HG02852 (cell line): ENCODE data around the gene UGT1A10.
"Not testable (repeated sequence)": the region's sequence is repeated elsewhere in the genome, so short reads cannot be mapped to it uniquely, and the experiment has no call there.

ENCODE experiments used
- ATAC-seq: cut with Tn5 transposase; IDR thresholded peaks from one replicate; pipeline ENCODE4 v1.9.1; 2021; ENCODE audit warnings: mild to moderate bottlenecking, moderate library complexity; ENCODE audit not compliant: unreplicated experiment

Gene UGT1A10

DNA sequence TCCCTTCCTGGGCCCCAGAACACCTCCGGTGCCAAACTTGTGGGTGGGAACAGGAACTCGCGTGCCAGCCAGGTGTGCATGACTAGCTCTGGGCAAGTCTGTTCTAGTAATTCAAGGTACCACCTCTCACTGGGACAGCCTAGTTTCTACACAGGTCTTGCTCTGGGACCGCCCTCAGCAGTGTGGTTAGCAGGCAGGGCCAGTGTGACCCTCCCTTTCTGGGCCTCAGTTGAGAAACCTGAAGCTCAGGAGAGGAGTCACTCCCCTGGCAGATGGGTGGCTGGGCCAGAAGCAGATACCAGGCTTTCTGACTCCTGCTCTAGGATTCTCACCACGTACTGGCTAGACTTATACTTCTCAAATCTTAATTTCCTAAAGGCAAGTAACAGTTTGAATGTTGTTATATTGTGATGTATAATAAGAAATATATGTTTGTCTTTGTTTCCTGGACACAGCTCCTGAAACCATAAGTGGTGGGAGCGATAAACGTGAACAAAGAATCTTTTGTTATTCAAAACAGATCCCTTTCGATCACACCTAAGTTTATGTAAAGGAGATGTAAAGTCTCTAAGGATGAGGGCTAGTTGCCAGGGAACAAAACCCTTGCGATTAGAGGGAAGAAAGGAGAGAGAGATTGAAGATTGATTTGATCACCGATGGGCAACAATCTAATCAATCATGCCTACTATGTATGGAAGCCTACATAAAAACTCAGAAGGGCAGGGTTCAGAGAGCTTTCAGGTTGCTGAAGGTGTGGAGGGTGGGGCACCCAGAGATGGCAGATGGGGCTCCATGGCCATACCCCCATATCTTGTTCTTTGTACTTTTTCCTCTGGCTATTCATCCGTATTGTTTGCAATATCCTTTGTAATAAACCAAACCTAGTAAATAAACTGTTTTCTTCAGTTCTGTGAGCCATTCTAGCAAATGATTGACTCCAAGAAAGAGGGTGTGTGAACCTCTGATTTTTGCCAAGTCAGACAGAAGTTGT is 55.5 kb downstream of the UGT1A10 start:
- ATAC-seq = no peak

DNA sequence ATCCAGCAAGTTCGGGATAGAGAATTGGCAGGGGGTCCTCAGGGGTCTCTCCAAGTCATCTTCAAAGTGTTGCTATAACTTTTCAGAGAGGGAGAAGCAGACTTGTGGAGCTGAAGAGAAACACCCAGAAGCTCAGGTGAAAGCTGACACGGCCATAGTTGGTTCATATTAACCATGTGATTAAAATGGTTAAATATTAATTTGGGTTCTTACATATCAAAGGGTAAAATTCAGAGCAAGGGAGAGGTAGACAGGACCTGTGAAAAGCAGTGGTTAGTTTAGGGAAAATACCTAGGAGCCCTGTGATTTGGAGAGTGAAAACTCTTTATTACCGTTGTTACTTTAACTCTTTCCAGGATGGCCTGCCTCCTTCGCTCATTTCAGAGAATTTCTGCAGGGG is 56.4 kb downstream of the UGT1A10 start, which contains the start of gene UGT1A6:
TSS of gene UGT1A6 (plus strand) at position 243 of the 400 bp plus-strand sequence. CDS start at position 358, 115 bp downstream.
- ATAC-seq = no peak

DNA sequence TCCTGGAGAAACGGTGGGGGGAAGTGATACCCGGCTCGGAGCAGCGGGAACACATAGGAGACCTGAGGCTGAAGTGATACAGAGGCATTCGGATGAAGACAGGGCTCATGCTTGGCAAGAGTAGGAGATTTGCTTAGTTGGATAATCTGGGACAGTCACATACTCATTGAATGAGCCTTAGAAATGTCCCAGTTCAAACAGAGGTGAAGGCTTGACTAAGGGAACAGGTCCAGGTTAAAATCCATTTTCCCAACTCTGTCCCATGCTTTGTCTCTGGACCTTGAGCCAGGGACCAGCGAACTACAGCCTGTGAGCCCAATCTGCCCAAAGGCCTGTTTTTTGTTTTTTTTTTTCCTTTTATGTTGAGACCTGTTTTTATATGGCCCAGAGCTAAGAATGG is 57.7 kb downstream of the UGT1A10 start:
- no peak for ATAC-seq

DNA sequence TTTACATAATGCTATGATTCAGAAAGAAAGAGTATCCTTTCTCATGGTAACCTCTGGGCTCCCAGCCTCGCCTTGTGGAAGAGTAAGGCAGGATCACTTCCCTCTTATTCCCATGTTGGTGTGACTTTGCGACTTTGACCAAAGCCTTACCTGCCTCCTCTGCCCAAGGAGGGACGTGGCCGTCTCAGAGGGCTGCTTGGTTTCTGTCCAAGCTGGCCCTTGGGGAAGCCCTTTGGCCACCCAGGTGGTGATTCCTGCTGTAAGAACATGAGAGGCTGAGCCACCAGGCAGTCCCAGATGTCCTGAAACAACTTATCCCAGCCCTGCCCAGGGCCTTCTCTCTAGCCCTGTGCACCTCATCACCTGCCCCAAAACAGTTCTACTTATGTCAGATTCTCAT is 62.5 kb downstream of the UGT1A10 start:
- no peak for ATAC-seq

DNA sequence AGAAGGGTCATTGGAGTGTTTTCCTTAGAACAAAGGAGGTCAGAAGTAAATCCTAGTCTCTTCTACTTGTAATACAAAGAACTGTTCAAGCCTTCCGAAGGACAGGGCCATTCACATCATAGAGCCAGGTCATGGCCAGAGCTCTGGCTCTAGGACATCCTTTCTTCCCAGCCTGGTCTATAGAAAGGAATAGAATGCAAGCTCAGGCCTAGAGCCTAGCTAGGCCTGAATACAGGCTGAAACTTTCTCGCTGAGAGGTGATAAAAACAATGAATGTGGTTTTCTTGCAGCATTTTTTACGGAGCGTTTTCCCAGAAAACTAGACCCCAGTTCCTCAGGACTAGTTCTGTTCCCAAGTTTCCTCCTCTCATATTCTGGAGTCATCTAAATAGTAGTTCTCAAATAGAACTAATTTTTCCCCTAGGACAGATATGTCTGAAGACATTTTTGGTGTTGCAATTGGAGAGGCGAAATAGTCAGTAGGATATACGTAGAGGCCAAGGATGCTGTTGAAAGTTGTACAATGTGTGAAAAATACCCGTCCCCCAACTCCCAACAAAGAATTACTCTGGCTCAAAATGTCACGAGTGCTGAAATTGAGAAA is 63.3 kb downstream of the UGT1A10 start:
- ATAC-seq = no peak

DNA sequence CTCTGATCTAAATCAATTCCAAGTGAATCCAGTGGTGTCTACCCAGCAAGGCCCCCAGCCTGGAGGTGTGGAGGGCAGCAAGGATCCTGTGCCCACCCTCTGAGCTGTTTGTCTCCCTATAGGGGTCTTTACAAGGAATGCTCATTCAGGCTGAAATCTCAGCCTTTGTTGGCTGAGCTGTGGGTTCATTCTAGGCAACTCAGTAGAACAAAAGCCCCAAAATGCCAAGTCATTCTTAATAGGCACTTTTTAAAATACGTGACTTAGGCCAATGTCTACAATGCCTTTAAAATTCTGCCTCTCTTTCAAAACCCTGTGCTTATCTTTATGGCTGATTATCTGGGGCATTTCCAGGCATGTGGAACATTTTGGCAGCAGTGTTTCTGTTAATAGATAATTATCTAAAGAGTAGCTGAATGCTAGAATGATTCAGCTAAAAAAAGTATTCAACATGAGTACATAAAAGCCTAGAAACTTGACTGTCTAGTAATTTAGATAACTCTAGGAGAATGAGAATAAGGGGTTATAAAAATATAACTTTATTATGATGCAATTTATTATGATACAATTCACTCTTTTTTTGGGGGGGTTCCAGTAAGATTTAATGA is 63.9 kb downstream of the UGT1A10 start:
- ATAC-seq = no peak

DNA sequence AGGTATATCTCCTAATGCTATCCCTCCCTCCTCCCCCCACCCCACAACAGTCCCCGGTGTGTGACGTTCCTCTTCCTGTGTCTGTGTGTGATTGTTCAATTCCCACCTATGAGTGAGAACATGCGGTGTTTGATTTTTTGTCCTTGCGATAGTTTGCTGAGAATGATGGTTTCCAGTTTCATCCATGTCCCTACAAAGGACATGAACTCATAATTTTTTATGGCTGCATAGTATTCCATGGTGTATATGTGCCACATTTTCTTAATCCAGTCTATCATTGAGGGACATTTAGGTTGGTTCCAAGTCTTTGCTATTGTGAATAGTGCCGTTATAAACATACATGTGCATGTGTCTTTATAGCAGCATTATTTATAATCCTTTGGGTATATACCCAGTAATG is 64.6 kb downstream of the UGT1A10 start:
- not testable (repeated sequence) for ATAC-seq

DNA sequence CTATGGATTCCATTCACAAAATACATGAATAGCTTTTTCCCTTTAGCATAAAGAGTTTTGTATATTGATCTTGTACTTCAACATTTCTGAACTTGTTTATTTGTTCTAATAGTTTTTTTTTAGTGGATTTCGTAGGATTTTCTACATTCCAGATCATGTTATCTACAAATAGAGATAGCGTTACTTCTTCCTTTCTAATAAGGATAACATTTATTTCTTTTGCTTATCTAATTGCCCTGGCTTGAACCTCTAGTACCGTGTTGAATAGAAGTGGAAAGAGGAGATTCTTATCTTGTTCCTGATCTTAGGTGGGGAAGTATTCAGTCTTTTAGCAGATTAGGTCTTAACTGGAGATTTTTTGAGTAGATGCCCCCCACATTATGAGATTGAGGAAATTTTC is 66.0 kb downstream of the UGT1A10 start:
- ATAC-seq = no peak

DNA sequence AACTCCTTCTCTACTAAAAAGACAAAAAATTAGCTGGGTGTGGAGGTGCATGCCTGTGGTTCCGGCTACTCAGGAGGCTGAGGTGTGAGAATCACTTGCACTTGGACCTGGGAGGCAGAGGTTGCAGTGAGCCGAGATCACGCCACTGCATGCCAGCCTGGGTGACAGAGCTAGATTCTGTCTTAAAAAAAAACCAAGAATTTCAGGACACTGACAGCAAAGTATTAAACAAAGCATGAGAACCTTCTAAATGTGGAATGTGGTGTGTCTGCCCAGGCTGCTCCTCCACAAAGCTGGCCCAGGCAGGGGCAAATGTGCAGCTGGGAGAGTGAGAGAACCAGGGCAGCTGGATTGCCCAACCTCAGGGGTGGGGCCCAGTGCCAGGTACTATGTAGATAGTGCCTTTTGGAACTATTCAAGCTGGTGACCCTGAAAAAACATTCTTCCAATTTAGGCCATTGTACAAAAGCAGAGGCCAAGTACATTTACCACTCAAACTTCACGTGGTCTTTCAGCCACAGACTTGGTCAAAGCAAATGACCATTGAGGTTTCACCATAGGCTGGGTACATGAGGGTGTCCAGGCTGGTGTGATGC is 69.8 kb downstream of the UGT1A10 start:
- no peak for ATAC-seq

DNA sequence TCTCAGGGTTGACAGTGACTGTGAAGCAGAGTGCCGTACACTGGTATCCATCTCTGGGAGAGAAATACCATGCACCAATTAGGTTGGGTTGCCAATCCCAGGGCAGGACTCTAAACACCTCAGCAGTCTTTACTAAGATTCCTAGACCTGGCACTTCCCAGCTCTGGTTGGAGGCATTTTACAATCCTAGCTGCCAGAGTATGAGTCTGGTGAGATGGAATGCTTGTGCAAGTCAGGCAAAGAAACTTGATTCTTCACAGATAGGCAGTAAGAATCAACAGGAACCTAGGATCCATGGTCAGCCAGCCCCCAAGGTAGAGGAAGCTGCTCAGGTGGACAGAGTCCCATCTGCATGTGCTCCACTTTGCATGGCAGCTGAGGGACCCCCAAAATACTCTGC is 70.5 kb downstream of the UGT1A10 start:
- ATAC-seq = no peak

DNA sequence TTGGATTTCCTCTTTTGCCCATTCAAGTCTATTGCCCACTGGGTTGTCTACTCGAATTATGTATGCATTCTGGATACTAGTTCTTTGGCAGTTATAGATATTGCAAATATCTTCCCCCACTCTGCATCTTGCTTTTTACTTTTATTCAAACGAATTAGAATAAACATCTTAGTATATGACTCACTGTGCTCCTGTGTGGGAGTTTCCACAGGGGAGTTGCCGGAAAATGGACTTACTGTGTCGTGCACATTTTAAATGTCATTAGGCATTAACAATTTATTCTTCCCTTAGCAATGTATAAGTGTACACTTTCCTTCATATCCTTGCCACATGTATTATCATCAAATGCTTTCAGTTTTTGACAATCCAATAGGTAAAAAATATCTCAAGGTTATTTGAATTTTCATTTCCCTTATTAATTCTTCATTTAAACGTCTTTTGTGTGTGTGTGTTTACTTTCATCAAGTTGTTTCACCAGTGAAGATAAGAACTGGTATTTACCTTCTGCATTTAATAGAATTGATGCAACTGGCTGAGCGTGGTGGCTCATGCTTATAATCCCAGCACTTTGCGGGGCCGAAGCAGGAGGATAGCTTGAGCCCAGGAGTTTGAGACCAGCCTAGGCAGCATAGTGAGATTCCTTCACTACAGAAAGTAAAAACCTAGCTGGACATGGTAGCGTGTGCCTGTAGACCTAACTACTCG is 71.8 kb downstream of the UGT1A10 start:
- no peak for ATAC-seq

DNA sequence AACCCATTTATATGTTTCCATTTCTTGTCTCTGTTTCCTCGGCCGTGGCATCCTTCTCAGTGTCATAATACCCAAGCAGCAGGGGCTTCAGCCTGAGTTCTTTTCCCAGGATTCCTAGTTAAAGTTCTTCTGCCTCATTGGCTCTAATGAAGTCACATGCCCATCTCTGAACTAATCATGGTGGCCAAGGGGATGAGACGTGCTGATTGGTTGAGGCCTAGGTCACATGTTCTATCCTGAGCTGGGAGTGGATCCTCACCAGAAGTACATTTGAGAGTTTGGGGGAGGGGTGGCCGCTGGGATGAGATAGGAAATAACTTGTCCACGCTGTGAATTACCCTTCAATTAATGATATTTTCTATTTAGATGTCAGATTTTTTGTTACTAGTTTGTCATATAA is 72.7 kb downstream of the UGT1A10 start:
- ATAC-seq = no peak

DNA sequence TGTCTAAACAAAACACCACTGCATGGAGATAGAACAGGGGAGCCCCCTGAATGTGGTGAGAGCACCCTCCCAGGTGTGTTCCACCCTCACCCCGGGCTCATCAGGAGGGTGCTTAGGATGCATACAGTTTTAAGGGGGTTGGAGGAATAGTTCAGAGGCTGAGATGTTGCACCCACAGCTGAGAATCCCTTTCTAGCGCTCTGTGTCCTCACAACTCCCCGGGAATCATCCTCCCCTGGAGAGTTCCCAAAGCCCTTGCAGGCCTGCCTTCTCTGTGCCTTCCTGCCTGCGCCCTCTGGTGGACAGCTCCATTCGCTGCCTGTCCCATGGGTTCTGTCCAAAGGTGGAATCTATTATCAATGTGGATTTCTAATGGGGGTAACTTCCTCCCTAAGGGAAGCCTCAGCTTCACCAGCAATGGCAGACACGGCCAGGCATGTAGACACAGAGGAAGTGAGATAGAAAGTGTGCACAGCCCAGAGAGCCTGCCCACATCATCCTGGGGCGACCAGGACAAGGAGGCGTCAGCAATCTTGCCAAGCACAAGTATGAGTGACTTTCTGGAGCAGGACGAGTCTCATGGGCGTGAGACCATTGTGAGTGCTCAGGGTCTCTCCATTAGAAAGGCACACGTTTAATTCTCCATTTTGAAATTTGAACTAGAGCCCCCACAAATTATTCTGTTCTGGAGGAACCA is 75.2 kb downstream of the UGT1A10 start:
- ATAC-seq = no peak

DNA sequence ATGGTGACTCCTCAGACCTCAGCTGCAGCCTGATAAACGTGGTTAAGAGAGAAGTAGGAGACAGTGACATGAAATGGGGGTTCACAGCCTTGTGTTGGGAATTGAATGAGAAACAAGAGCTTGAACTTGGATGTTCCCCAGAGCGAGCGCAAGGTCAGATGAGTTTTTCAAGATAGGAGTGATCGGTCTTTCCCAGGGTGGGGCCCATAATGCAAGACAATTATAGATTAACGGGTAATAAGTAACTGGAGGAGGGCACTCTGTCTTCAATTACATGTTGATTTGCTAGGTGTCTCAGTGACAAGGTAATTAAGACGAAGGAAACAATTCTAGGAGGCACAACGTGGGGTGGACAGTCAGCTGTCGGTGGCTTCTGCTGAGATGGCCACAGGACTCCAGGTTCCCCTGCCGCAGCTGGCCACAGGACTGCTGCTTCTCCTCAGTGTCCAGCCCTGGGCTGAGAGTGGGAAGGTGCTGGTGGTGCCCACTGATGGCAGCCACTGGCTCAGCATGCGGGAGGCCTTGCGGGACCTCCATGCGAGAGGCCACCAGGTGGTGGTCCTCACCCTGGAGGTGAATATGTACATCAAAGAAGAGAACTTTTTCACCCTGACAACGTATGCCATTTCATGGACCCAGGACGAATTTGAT is 76.5 kb downstream of the UGT1A10 start, which contains the start of gene UGT1A5:
TSS of gene UGT1A5 (plus strand) at position 297 of the 651 bp plus-strand sequence. CDS start at position 382, 85 bp downstream.
- no peak for ATAC-seq

DNA sequence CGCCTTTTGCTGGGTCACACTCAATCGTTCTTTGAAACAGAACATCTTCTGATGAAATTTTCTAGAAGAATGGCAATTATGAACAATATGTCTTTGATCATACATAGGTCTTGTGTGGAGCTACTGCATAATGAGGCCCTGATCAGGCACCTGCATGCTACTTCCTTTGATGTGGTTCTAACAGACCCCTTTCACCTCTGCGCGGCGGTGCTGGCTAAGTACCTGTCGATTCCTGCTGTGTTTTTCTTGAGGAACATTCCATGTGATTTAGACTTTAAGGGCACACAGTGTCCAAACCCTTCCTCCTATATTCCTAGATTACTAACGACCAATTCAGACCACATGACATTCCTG is 77.0 kb downstream of the UGT1A10 start:
- ATAC-seq = no peak

DNA sequence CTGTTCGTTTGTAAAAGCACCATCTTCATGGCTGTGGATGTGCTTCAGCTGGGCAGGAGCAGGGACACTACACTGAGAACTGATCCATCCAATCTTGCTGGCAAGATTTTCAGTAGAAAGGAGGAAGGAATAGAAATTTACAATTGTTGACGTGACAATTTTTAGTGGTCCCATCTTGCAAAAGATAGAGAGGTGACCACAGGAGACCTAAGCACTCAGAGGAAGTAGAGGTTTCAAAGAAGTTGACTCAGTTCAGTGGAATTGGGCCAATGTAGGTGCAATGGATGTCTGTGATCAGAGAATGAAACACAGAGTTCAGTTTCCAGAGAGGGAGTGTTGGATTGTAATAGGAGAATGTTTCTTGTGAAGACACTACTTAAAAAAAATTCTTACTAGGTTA is 77.9 kb downstream of the UGT1A10 start:
- no peak for ATAC-seq

DNA sequence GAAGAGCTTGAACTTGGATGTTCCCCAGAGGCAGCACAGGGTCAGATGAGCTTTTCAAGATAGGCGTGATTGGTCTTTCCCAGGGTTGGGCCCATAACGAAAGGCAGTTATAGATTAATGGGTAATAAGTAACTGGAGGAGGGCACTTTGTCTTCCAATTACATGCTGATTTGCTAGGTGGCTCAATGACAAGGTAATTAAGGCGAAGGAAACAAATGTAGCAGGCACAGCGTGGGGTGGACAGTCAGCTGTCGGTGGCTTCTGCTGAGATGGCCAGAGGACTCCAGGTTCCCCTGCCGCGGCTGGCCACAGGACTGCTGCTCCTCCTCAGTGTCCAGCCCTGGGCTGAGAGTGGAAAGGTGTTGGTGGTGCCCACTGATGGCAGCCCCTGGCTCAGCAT is 82.3 kb downstream of the UGT1A10 start, which contains the start of gene UGT1A4:
TSS of gene UGT1A4 (plus strand) at position 185 of the 400 bp plus-strand sequence. CDS start at position 270, 85 bp downstream.
- ATAC-seq = no peak

DNA sequence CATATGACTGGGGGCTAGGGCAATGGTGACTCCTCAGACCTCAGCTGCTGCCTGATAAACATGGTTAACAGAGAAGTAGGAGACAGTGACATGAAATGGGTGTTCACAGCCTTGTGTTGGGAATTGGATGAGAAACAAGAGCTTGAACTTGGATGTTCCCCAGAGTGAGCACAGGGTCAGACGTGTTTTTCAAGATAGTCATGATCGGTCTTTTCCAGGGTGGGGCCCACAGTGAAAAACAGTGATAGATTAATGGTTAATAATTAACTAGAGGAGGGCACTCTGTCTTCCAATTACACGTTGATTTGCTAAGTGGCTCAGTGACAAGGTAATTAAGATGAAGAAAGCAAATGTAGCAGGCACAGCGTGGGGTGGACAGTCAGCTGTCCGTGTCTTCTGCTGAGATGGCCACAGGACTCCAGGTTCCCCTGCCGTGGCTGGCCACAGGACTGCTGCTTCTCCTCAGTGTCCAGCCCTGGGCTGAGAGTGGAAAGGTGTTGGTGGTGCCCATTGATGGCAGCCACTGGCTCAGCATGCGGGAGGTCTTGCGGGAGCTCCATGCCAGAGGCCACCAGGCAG is 92.6 kb downstream of the UGT1A10 start, which contains the start of gene UGT1A3:
TSS of gene UGT1A3 (plus strand) at position 320 of the 579 bp plus-strand sequence. CDS start at position 405, 85 bp downstream.
- ATAC-seq = no peak
